ENCODE data around the gene TBC1D14. TPM values are rescaled to one million over a fixed set of nuclear protein-coding genes. Genes with fewer than 3 reads are reported as not detected.
"Not testable (repeated sequence)": the region's sequence is repeated elsewhere in the genome, so short reads cannot be mapped to it uniquely, and the experiment has no call there.

TBC1D14 gene
- polyA plus RNA-seq, 1 experiment: 35.8 TPM

- DNase-seq (ENCODE audit: low read depth): no peak
- CTCF ChIA-PET: interaction anchor here (0.6 to 7.1 kb wide), 44 partner anchors 9 to 322 kb away, joined by 3 to 116 read pairs (median 4); partner anchors contain the start of genes GRPEL1, TADA2B and TBC1D14
- TF ChIP-seq CTCF (IDR thresholded peaks at IDR 0.05; ENCODE audit: insufficient read depth, low read depth, low read length): peak; percentile 97
- no peaks in the 10 kb centered on the region for H3K27me3 ChIP-seq (ENCODE audit: control insufficient read depth, insufficient read depth, low read length)
- H3K36me3 ChIP-seq (ENCODE audit: control insufficient read depth, insufficient read depth, low read length): 0 out of 2 replicates have a peak, but pooled peaks cover 1% of the 10 kb centered on the region
- POLR2A ChIA-PET: interaction anchor here (0.6 kb wide), 1 partner anchor 716 kb away, joined by 3 read pairs; no protein-coding TSS in a partner anchor
- H3K4me3 ChIP-seq (ENCODE audit: low read depth, low read length): no peak overlapping the region
These were observed 64.7 kb downstream of the TBC1D14 start for GRCh38 chr4:6974138-6974848.

GRCh38 chr4:6977846-6978245 lies 68.2 kb downstream of the TBC1D14 start:
- H3K4me3 ChIP-seq (ENCODE audit: low read depth, low read length); H3K27me3 ChIP-seq (ENCODE audit: control insufficient read depth, insufficient read depth, low read length); DNase-seq (ENCODE audit: low read depth); H3K36me3 ChIP-seq (ENCODE audit: control insufficient read depth, insufficient read depth, low read length); CTCF ChIA-PET; POLR2A ChIA-PET: not testable (repeated sequence)

- ChIA-PET POLR2A (no interaction called here), CTCF (interaction anchor here (1.0 to 3.6 kb wide), 4 partner anchors 10 to 88 kb away, joined by 3 to 25 read pairs (median 4); no protein-coding TSS in a partner anchor)
These were observed 74.0 kb downstream of the TBC1D14 start for GRCh38 chr4:6983544-6984142.

GRCh38 chr4:6984612-6985425 lies 75.2 kb downstream of the TBC1D14 start:
- POLR2A ChIA-PET: interaction anchor here (0.5 kb wide), 1 partner anchor 73 kb away, joined by 19 read pairs; no protein-coding TSS in a partner anchor
- DNase-seq (ENCODE audit: low read depth): no peak

More at GRCh38 chr4:6983544-6984142, 74.0 kb downstream of the TBC1D14 start:
- TF ChIP-seq CTCF (IDR thresholded peaks at IDR 0.05; ENCODE audit: insufficient read depth, low read depth, low read length): no peak
- DNase-seq (ENCODE audit: low read depth): no peak
- H3K4me3 ChIP-seq (ENCODE audit: low read depth, low read length): no peak overlapping the region
- H3K27me3 ChIP-seq (ENCODE audit: control insufficient read depth, insufficient read depth, low read length): no peaks in the 10 kb centered on the region
- no peaks in the 10 kb centered on the region for H3K36me3 ChIP-seq (ENCODE audit: control insufficient read depth, insufficient read depth, low read length)

More at GRCh38 chr4:6984612-6985425, 75.2 kb downstream of the TBC1D14 start:
- TF ChIP-seq CTCF (IDR thresholded peaks at IDR 0.05; ENCODE audit: insufficient read depth, low read depth, low read length): no peak
- no peaks in the 10 kb centered on the region for H3K36me3 ChIP-seq (ENCODE audit: control insufficient read depth, insufficient read depth, low read length)
- CTCF ChIA-PET: interaction anchor here (0.8 to 3.6 kb wide), 4 partner anchors 11 to 86 kb away, joined by 3 to 25 read pairs (median 4); no protein-coding TSS in a partner anchor
- no peak overlapping the region for H3K4me3 ChIP-seq (ENCODE audit: low read depth, low read length)
- no peaks in the 10 kb centered on the region for H3K27me3 ChIP-seq (ENCODE audit: control insufficient read depth, insufficient read depth, low read length)
